ENCODE results near the gene RALGAPA2. TPM values are rescaled to one million over a fixed set of nuclear protein-coding genes. Genes with fewer than 3 reads are reported as not detected.

The RALGAPA2 gene
- total and polyA plus RNA-seq, 3 donors from 2014 or later = 26.9 to 61.5 (median 59.2) TPM

GRCh38 chr20:20437314-20437713, 275.1 kb downstream of the RALGAPA2 start:
- intact Hi-C loops (cut with DNase I; ENCODE audit: low total_unique reads) = no loop called here
- WGBS, 2 donors = 93 to 100% methylated on average over 7 of the region's 7 CpGs

GRCh38 chr20:20436689-20437088, 275.8 kb downstream of the RALGAPA2 start:
- no peak for DNase-seq
- Histone ChIP-seq H3K27ac (no peak overlapping the region), H3K4me3 (no peak overlapping the region), H3K9me3 (no peaks in the 10 kb centered on the region), H3K27me3 (no peaks in the 10 kb centered on the region), H3K4me1 (no peaks in the 10 kb centered on the region), H3K36me3 (ENCODE audit: low read depth, missing control alignments) (no peaks in the 10 kb centered on the region)
- TF ChIP-seq, protein P1, sequence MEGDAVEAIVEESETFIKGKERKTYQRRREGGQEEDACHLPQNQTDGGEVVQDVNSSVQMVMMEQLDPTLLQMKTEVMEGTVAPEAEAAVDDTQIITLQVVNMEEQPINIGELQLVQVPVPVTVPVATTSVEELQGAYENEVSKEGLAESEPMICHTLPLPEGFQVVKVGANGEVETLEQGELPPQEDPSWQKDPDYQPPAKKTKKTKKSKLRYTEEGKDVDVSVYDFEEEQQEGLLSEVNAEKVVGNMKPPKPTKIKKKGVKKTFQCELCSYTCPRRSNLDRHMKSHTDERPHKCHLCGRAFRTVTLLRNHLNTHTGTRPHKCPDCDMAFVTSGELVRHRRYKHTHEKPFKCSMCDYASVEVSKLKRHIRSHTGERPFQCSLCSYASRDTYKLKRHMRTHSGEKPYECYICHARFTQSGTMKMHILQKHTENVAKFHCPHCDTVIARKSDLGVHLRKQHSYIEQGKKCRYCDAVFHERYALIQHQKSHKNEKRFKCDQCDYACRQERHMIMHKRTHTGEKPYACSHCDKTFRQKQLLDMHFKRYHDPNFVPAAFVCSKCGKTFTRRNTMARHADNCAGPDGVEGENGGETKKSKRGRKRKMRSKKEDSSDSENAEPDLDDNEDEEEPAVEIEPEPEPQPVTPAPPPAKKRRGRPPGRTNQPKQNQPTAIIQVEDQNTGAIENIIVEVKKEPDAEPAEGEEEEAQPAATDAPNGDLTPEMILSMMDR (IDR thresholded peaks at IDR 0.05) = no peak
- no peak for TF ChIP-seq POLR2A (IDR thresholded peaks at IDR 0.05)
- 97 to 98% methylated on average over 16 of the region's 16 CpGs for WGBS, 2 donors
- intact Hi-C loops (cut with DNase I; ENCODE audit: low total_unique reads) = no loop called here

More at GRCh38 chr20:20437314-20437713, 275.1 kb downstream of the RALGAPA2 start:
- H3K9me3 ChIP-seq = no peaks in the 10 kb centered on the region
- TF ChIP-seq, protein P1 (IDR thresholded peaks at IDR 0.05) = no peak
- TF ChIP-seq POLR2A (IDR thresholded peaks at IDR 0.05) = no peak
- H3K27ac ChIP-seq = no peak overlapping the region
- no peaks in the 10 kb centered on the region for H3K4me1 ChIP-seq
- H3K4me3 ChIP-seq = no peak overlapping the region
- no peak for DNase-seq
- H3K27me3 ChIP-seq = no peaks in the 10 kb centered on the region
- H3K36me3 ChIP-seq (ENCODE audit: low read depth, missing control alignments) = no peaks in the 10 kb centered on the region

GRCh38 chr20:20435453-20435852, 277.0 kb downstream of the RALGAPA2 start:
- no peak overlapping the region for H3K27ac ChIP-seq
- 85 to 90% methylated on average over 6 of the region's 6 CpGs for WGBS, 2 donors

GRCh38 chr20:20432618-20433286, 279.7 kb downstream of the RALGAPA2 start:
- Histone ChIP-seq H3K36me3 (ENCODE audit: low read depth, missing control alignments) (no peaks in the 10 kb centered on the region), H3K9me3 (no peaks in the 10 kb centered on the region), H3K4me1 (no peaks in the 10 kb centered on the region), H3K27ac (no peak overlapping the region), H3K4me3 (no peak overlapping the region), H3K27me3 (no peaks in the 10 kb centered on the region)
- 92 to 96% methylated on average over 5 of the region's 5 CpGs for WGBS, 2 donors
- intact Hi-C loops (cut with DNase I; ENCODE audit: low total_unique reads) = no loop called here
- no peak for DNase-seq
- TF ChIP-seq POLR2A (IDR thresholded peaks at IDR 0.05) = no peak
- TF ChIP-seq, protein P1 (IDR thresholded peaks at IDR 0.05) = no peak

More at GRCh38 chr20:20435453-20435852, 277.0 kb downstream of the RALGAPA2 start:
- Histone ChIP-seq H3K36me3 (ENCODE audit: low read depth, missing control alignments) (no peaks in the 10 kb centered on the region), H3K4me1 (no peaks in the 10 kb centered on the region), H3K4me3 (no peak overlapping the region), H3K9me3 (no peaks in the 10 kb centered on the region), H3K27me3 (no peaks in the 10 kb centered on the region)
- DNase-seq = no peak
- no peak for TF ChIP-seq POLR2A (IDR thresholded peaks at IDR 0.05)
- TF ChIP-seq, protein P1 (IDR thresholded peaks at IDR 0.05) = no peak
- intact Hi-C loops (cut with DNase I; ENCODE audit: low total_unique reads) = no loop called here

DNA sequence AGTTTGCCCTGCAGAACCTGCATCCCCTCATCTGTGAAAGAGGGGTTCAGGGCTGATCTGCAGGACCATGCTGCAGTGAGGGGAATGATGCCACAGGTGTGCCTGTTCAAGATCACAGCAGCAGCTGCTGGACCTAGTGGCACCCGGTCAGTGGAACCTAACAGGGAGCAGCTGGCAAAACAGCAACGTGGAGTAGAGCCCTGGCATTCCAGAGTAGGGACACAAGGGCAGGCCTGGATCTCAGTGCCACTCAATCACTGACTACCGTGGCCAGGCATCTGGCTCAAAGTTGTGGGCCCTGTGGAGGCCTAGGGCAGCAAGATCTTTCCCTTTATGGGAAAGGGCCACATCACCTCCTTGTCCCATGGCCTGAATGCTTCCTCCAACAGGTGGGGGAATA, 282.4 kb downstream of the RALGAPA2 start:
- no peaks in the 10 kb centered on the region for H3K4me1 ChIP-seq
- H3K4me3 ChIP-seq = no peak overlapping the region
- H3K36me3 ChIP-seq (ENCODE audit: low read depth, missing control alignments) = no peaks in the 10 kb centered on the region
- H3K27ac ChIP-seq = no peak overlapping the region
- WGBS, 2 donors = 81 to 90% methylated on average over 2 to 3 of the region's 3 CpGs
- DNase-seq = no peak
- no peaks in the 10 kb centered on the region for H3K27me3 ChIP-seq
- no peak for TF ChIP-seq POLR2A (IDR thresholded peaks at IDR 0.05)
- H3K9me3 ChIP-seq = no peaks in the 10 kb centered on the region
- intact Hi-C loops (cut with DNase I; ENCODE audit: low total_unique reads) = no loop called here

All from testis (tissue), 3 donors.